ENCODE data around the gene TXLNA.
"Not testable (repeated sequence)": the region's sequence is repeated elsewhere in the genome, so short reads cannot be mapped to it uniquely, and the experiment has no call there.

The TXLNA gene

GRCh38 chr1:32179443-32180185, at the start of gene TXLNA:
TSS of gene TXLNA (plus strand) at chr1:32179675. CDS start at chr1:32180346, 671 bp downstream.
- DNase-seq = peak; percentile 88
- no peak for TF ChIP-seq CTCF (IDR thresholded peaks at IDR 0.05)

GRCh38 chr1:32133950-32134280, 45.6 kb upstream of the TXLNA start:
- not testable (repeated sequence) for H3K27ac Mint-ChIP-seq; H3K4me1 Mint-ChIP-seq; H3K4me3 Mint-ChIP-seq; DNase-seq; H3K9me3 Mint-ChIP-seq; H3K27me3 Mint-ChIP-seq (ENCODE audit: low read depth, poor library complexity)
- peaks cover 55% of the 10 kb centered on the region for H3K36me3 Mint-ChIP-seq (ENCODE audit: low read depth)

More at GRCh38 chr1:32179443-32180185, at the start of gene TXLNA:
- no peaks in the 10 kb centered on the region for H3K27me3 Mint-ChIP-seq (ENCODE audit: low read depth, poor library complexity)
- peaks cover 31% of the 10 kb centered on the region for H3K4me1 Mint-ChIP-seq
- H3K9me3 Mint-ChIP-seq = no peaks in the 10 kb centered on the region
- H3K27ac Mint-ChIP-seq = peak within 1 kb of the TSS; percentile 99
- H3K4me3 Mint-ChIP-seq = peak within 1 kb of the TSS; percentile 94
- peaks cover 53% of the 10 kb centered on the region for H3K36me3 Mint-ChIP-seq (ENCODE audit: low read depth)

DNA sequence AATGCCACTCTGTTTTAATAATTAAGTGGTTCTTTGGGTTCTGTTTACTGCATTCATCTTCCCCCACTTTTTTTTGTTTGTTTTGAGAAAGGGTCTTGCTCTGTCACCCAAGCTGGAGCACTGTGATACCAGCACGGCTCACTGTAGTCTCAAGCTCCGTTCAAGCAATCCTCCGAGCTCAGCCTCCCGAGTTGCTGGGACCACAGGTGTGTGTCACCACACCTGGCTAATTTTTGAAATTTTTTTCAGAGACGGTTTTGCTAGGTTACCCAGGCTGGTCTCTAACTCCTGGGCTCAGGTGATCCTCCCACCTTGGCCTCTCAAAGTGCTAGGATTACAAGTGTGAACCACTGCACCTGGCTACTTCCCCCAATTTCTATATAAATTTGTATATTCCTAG, 42.4 kb upstream of the TXLNA start:
- Mint-ChIP-seq H3K27ac (no peak overlapping the region), H3K4me1 (no peaks in the 10 kb centered on the region), H3K9me3 (no peaks in the 10 kb centered on the region), H3K4me3 (no peak overlapping the region), H3K27me3 (ENCODE audit: low read depth, poor library complexity) (no peaks in the 10 kb centered on the region), H3K36me3 (ENCODE audit: low read depth) (peaks cover 36% of the 10 kb centered on the region)
- TF ChIP-seq CTCF (IDR thresholded peaks at IDR 0.05) = no peak
- no peak for DNase-seq

DNA sequence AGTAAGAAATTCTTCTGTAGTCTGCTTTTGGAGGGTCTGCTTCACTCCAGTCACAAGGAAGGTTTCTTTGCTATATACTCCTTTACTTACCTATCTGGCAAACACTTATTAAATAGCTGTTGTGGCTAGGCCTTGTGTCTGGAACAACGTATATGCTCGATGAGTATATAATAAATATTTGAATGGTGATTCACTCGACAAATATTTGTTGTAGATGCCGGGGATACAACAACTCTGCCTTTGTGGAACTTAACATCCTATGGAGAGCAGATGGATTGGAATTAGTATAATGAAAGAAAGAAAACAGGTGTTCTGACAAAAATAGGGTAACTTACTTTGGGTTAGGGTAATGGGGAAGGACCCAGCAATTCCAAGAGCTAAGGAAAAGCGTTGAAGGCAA, 40.5 kb upstream of the TXLNA start:
- Mint-ChIP-seq H3K36me3 (ENCODE audit: low read depth) (peaks cover 33% of the 10 kb centered on the region), H3K4me1 (peaks cover 4% of the 10 kb centered on the region), H3K27ac (peak overlapping the region; percentile 30), H3K27me3 (ENCODE audit: low read depth, poor library complexity) (no peaks in the 10 kb centered on the region), H3K4me3 (no peak overlapping the region), H3K9me3 (no peaks in the 10 kb centered on the region)
- TF ChIP-seq CTCF (IDR thresholded peaks at IDR 0.05) = no peak
- no peak for DNase-seq

DNA sequence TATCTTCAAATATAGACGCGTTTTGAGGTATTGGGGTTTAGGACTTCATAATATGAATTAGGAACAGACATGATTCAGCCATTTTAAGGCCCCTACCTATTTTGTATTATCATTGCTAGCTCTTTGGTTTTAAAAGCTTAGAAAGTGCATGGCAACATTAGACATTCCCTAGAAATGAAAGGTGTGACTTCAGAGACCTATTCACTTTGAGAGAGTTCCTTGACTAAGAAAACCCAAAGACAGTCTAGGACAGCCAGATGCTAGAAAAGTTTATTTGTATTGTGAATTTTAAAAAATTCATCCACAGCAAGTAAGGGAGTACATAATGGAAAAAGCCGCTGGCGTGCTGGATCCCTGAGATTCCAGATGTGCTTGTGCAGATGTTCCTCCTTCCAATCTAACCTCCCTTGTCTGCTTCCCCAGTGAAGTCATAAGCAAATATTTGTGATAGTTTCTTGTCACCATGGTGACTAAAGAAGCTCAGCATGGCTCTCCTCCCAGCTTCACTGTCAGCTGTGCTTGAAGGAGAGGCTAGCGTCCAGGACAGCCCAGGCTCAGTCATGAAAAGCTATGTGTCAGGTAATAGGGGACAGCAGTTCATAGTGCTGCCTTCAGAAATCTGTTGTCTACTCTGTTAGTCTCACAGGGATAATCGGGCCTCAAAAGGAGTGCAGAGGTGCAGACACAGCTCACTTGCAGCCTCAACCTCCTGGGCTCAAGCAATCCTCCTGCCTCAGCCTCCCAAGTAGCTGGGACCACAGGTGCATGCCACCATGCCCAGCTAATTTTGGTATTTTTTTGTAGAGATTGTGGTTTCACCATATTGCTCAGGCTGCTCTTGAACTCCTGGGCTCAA, 36.8 kb upstream of the TXLNA start:
- DNase-seq = no peak
- peak overlapping the region; percentile 79 for H3K27ac Mint-ChIP-seq

GRCh38 chr1:32143302-32143695, 36.2 kb upstream of the TXLNA start:
- H3K27me3 Mint-ChIP-seq (ENCODE audit: low read depth, poor library complexity); H3K4me3 Mint-ChIP-seq; H3K27ac Mint-ChIP-seq; DNase-seq; H3K4me1 Mint-ChIP-seq: not testable (repeated sequence)
- Mint-ChIP-seq H3K36me3 (ENCODE audit: low read depth) (peaks cover 39% of the 10 kb centered on the region), H3K9me3 (peaks cover 31% of the 10 kb centered on the region)

More for the DNA sequence above, 36.8 kb upstream of the TXLNA start:
- Mint-ChIP-seq H3K27me3 (ENCODE audit: low read depth, poor library complexity) (no peaks in the 10 kb centered on the region), H3K9me3 (peaks cover 25% of the 10 kb centered on the region), H3K36me3 (ENCODE audit: low read depth) (peaks cover 37% of the 10 kb centered on the region), H3K4me1 (peaks cover 4% of the 10 kb centered on the region), H3K4me3 (no peak overlapping the region)
- no peak for TF ChIP-seq CTCF (IDR thresholded peaks at IDR 0.05)

Data from nephron progenitor cell (in vitro differentiated cells).